GM19238 (cell line): ENCODE data around the gene ROM1.
"Not testable (repeated sequence)": the region's sequence is repeated elsewhere in the genome, so short reads cannot be mapped to it uniquely, and the experiment has no call there.

Experiments used
- DNase-seq: peaks from one replicate; pipeline ENCODE4 v3.0.0; 2011; ENCODE audit warnings: low spot score; ENCODE audit not compliant: insufficient read length

Gene ROM1

GRCh38 chr11:62648185-62648966, 35.3 kb downstream of the ROM1 start:
- DNase-seq: no peak

DNA sequence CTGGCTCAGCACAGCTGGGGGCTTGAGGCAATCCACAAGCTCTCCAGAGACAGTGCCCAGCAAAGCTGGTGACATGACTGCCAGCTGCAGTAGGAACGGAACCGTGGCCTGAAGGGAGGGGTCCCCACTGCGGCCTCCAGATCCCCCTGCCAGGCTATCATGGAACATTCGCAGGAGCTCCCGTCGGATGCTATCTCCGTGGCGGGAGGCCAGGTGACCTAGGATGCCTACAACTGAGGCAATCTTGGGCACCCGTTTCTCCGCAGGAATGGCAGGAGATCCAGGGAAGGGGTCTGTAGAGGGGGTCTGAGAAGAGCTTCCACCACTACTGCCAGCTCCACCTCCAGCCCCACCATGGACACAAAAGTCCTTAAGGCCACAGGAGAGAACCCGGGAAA, 35.9 kb downstream of the ROM1 start:
- no peak for DNase-seq

GRCh38 chr11:62649486-62649885, 36.4 kb downstream of the ROM1 start:
- no peak for DNase-seq

GRCh38 chr11:62650283-62650682, 37.2 kb downstream of the ROM1 start:
- DNase-seq: not testable (repeated sequence)

GRCh38 chr11:62652161-62653006, 39.3 kb downstream of the ROM1 start:
- no peak for DNase-seq

- DNase-seq: no peak
These were observed 41.2 kb downstream of the ROM1 start for GRCh38 chr11:62654297-62654696.

GRCh38 chr11:62656796-62657429, 43.9 kb downstream of the ROM1 start:
- DNase-seq: no peak

GRCh38 chr11:62664405-62665074, 51.5 kb downstream of the ROM1 start:
- DNase-seq: peak; percentile 62
